PFSK-1 (cell line): ENCODE measurements around the gene HOXB3.

ENCODE experiments used
- FOXP2 ChIP-seq: optimal IDR thresholded peaks from 2 replicates; pipeline ENCODE3; 2011; ENCODE audit warnings: borderline replicate concordance, control low read depth, inconsistent platforms; ENCODE audit not compliant: insufficient read depth; ENCODE audit errors: extremely low read length, extremely low read depth
- POLR2AphosphoS5 ChIP-seq: IDR thresholded peaks from 2 replicates; pipeline ENCODE4 v1.6.1; 2012; ENCODE audit warnings: low read depth, mild to moderate bottlenecking, control low read depth, low read length, moderate library complexity
- SIN3A ChIP-seq: IDR thresholded peaks from 2 replicates; pipeline ENCODE4 v1.6.1; 2012; ENCODE audit warnings: mild to moderate bottlenecking, low read length, moderate library complexity, borderline replicate concordance; ENCODE audit not compliant: insufficient read depth
- TAF1 ChIP-seq: IDR thresholded peaks from 2 replicates; pipeline ENCODE4 v1.6.1; 2012; ENCODE audit warnings: low read length, control low read depth, borderline replicate concordance; ENCODE audit not compliant: insufficient read depth
- TF ChIP-seq, protein P1 (sequence below), 2 experiments: IDR thresholded peaks; 2 replicates each; pipeline versions ENCODE4 v1.6.1 to v1.8.0; 2011 to 2012; ENCODE audit warnings: low read depth in 2 of 2, low read length in 2 of 2, control low read depth in 1 of 2, inconsistent platforms in 1 of 2, mild to moderate bottlenecking in 1 of 2, moderate library complexity in 1 of 2; ENCODE audit not compliant: insufficient read depth in 1 of 2

HOXB3 gene

DNA sequence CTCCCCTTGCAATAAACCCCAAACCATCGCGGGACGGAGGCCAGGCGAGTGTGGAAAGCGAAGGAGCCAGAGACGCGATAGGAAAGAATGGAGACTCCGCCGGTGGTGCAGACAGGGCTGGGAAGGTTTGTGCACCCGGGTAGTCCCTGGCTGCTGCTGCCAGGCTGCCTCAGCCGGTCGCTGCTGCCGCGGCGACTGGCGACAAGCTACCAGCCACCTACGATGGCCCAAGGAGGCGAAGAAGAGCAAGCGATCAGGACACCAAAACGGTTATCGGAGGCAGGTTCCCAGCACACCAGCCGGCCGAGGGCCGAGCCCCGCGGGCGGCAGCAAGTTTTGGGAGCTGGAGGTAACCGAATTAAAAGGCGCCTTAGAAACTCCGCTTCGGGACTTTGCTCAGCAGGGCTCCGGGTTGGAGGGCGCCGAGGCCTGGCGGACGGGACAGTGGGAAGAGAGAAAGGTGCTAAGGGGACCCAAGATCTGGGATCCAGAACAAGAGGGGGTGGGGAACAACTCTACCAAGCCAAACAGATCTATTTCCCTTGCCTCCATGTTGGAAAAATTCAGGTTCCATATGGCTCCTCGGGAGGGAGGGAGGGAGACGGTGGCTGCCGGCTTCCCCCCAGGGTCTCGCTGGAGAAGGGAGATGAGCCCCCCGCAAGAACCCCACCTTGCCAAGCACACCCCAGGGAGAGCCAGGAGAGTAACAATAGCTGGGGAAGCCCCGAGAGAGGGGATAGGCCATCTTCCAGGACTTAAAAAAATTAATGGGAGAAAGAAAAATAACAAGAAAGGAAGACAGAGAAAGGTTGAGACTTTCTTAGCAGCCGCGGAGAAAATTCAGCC is 35.4 kb downstream of the HOXB3 start:
- TF ChIP-seq FOXP2 (no peak), SIN3A (no peak), TAF1 (no peak), POLR2AphosphoS5 (no peak)
- TF ChIP-seq, protein P1, sequence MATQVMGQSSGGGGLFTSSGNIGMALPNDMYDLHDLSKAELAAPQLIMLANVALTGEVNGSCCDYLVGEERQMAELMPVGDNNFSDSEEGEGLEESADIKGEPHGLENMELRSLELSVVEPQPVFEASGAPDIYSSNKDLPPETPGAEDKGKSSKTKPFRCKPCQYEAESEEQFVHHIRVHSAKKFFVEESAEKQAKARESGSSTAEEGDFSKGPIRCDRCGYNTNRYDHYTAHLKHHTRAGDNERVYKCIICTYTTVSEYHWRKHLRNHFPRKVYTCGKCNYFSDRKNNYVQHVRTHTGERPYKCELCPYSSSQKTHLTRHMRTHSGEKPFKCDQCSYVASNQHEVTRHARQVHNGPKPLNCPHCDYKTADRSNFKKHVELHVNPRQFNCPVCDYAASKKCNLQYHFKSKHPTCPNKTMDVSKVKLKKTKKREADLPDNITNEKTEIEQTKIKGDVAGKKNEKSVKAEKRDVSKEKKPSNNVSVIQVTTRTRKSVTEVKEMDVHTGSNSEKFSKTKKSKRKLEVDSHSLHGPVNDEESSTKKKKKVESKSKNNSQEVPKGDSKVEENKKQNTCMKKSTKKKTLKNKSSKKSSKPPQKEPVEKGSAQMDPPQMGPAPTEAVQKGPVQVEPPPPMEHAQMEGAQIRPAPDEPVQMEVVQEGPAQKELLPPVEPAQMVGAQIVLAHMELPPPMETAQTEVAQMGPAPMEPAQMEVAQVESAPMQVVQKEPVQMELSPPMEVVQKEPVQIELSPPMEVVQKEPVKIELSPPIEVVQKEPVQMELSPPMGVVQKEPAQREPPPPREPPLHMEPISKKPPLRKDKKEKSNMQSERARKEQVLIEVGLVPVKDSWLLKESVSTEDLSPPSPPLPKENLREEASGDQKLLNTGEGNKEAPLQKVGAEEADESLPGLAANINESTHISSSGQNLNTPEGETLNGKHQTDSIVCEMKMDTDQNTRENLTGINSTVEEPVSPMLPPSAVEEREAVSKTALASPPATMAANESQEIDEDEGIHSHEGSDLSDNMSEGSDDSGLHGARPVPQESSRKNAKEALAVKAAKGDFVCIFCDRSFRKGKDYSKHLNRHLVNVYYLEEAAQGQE (IDR thresholded peaks at IDR 0.05; ENCODE audit: insufficient read depth in 1 of 2, low read depth in 2 of 2, low read length in 2 of 2), result no peak

DNA sequence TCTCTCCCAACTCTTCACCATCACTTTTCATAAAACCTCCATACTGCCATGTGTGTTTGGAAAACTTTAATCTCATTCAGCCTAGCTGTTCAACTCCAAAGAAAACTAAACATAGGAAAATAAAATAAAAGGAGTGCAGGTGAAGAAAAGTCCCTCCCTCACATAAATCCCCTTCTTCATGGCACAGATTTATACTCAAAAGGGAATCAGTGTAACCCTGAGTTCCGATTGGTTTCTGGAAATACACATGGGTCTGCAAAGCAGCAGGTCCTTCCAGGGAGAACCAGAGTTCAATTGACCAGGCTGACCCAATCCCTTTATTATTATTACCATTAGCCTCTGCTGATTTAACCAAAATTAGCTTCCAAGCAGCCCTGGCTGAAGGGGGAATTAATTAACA is 36.2 kb downstream of the HOXB3 start:
- TF ChIP-seq SIN3A, result no peak
- no peak for TF ChIP-seq TAF1
- TF ChIP-seq, protein P1 (IDR thresholded peaks at IDR 0.05; ENCODE audit: insufficient read depth in 1 of 2, low read depth in 2 of 2, low read length in 2 of 2), result no peak
- TF ChIP-seq FOXP2, result no peak
- TF ChIP-seq POLR2AphosphoS5, result no peak

DNA sequence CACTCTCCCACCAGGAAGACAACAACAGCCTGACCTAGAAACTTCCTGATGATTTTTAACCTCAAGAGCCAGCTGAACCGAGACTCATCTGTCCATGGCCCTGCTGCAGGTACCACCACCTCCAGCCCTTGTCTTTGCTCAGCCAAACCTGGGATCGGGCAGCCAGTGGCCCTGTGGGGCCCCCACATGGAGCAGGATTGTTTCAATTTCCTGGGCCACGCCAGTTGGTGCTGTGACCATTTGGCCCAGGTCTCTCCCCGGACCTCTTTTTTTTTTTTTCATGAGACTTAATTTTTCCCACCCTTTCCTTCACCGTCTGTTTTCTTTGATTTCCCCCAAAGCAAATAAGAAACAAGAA is 36.9 kb downstream of the HOXB3 start:
- TF ChIP-seq FOXP2, result no peak
- no peak for TF ChIP-seq TAF1
- no peak for TF ChIP-seq POLR2AphosphoS5
- TF ChIP-seq SIN3A, result no peak
- TF ChIP-seq, protein P1 (IDR thresholded peaks at IDR 0.05; ENCODE audit: insufficient read depth in 1 of 2, low read depth in 2 of 2, low read length in 2 of 2), result no peak

DNA sequence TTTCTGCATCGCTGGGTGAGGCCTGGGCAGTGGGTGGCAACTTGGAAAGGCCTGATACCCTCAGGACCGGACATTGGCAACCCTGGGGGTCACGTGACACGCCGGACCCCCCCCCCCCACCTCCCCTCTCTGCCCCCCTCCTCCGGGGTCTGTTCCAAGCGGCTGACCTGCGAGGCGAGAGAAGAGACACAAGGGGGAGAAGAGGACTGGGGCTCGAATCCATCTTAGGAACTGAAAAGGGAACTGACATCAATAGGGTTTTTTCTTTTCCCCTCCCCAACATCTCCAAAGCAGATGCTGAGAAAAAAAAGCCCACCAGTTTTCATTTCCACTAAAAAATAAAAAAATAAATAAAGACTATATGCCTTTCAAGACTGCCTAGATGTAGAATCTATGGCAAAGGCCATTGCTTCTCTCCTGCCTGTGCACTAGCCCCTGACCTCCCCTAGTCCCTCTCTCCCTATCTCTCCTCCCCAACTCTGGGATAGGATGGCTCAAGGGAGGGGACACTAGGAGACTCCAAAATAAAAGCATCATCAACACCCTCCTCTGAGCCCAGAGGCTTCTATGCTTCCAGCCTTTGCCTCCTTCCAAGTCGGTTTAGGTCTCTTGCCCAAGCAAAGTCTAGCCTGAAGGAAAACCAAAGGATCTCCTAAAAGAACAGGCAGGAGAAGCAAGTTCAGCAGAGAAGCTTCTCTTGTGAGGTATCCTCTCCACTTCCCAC is 37.4 kb downstream of the HOXB3 start:
- TF ChIP-seq TAF1 (no peak), FOXP2 (no peak), POLR2AphosphoS5 (no peak), SIN3A (no peak)
- TF ChIP-seq, protein P1 (IDR thresholded peaks at IDR 0.05; ENCODE audit: insufficient read depth in 1 of 2, low read depth in 2 of 2, low read length in 2 of 2), result no peak
